ENCODE data around the gene COMMD7. TPM values are rescaled to one million over a fixed set of nuclear protein-coding genes. Genes with fewer than 3 reads are reported as not detected.

The COMMD7 gene
- total and polyA plus RNA-seq, 2 of the 4 experiments (the other 2 are of a cell fraction), result 51.8 to 67.5 TPM

- dilution Hi-C loops (cut with HindIII; ENCODE audit: low sequenced_read_pairs, unreplicated experiment) (no loop called here), in situ Hi-C loops (cut with MboI; ENCODE audit: low sequenced_read_pairs) (loop anchor here (25.0 kb wide), 1 partner anchor 836 kb away; the partner anchor contains the start of gene FOXS1), intact Hi-C loops (cut with micrococcal nuclease) (loop anchor here (5.0 to 10.0 kb wide), 2 partner anchors 89 to 272 kb away; partner anchors contain the start of gene DNMT3B)
- ATAC-seq (ENCODE audit: low read depth) (no peak), DNase-seq (no peak)
- Histone ChIP-seq H3K14ac (replicated peaks; ENCODE audit: low read depth, low read length) (no peak overlapping the region), H2BK5ac (ENCODE audit: low read depth, low read length, poor library complexity, severe bottlenecking) (no peak overlapping the region), H3K18ac (ENCODE audit: low read depth, low read length) (no peak overlapping the region), H2BK20ac (ENCODE audit: low read depth, low read length) (no peak overlapping the region), H3K27ac (ENCODE audit: insufficient read depth, low read length) (no peak overlapping the region), H3K9me1 (ENCODE audit: insufficient read depth, low read length) (no peaks in the 10 kb centered on the region), H4K8ac (ENCODE audit: low read depth in 2 of 2, low read length in 2 of 2) (no peak overlapping the region), H2BK120ac (ENCODE audit: low read depth, low read length) (no peak overlapping the region), H2AFZ (replicated peaks; ENCODE audit: low read length, poor library complexity) (peak overlapping the region; percentile 32), H3K56ac (ENCODE audit: extremely low read depth, insufficient read depth, low read length) (no peak overlapping the region), H3K4me3 (ENCODE audit: insufficient read depth, low read depth, low read length) (no peak overlapping the region), H3K4me2 (ENCODE audit: low read depth, low read length) (no peak overlapping the region), H3K36me3 (ENCODE audit: control insufficient read depth, insufficient read depth, low read length) (no peaks in the 10 kb centered on the region), H2AK5ac (ENCODE audit: low read depth, low read length) (no peak overlapping the region), H4K91ac (ENCODE audit: insufficient read depth, low read depth, low read length) (no peak overlapping the region), H2AK9ac (replicated peaks; ENCODE audit: low read depth, low read length, poor library complexity) (peak overlapping the region; percentile 70), H3K23ac (ENCODE audit: low read depth, low read length) (no peak overlapping the region), H3K79me1 (ENCODE audit: low read depth in 1 of 2, low read length in 2 of 2) (no peaks in the 10 kb centered on the region), H2BK15ac (ENCODE audit: low read depth, low read length) (no peak overlapping the region), H3K9me3 (ENCODE audit: control insufficient read depth, insufficient read depth, low read length) (no peaks in the 10 kb centered on the region), H3K9ac (ENCODE audit: low read depth, low read length) (no peak overlapping the region), H3K4ac (ENCODE audit: low read depth, low read length) (no peak overlapping the region), H4K5ac (ENCODE audit: low read depth, low read length) (no peak overlapping the region), H3K27me3 (ENCODE audit: control insufficient read depth, insufficient read depth, low read length) (peaks cover 2% of the 10 kb centered on the region; the same call in 1 of the 2 replicates), H4K20me1 (ENCODE audit: insufficient read depth, low read length) (no peaks in the 10 kb centered on the region), H3K4me1 (ENCODE audit: control insufficient read depth, insufficient read depth, low read length) (no peaks in the 10 kb centered on the region)
- no TSS peak for BruUV-seq (replicated peaks)
- WGBS, 2 experiments (ENCODE audit: extremely low coverage in 2 of 2, insufficient read length in 1 of 2), result 73% methylated on average over 4 of the region's 22 CpGs; no CpG with 5 or more reads in 1 of the 2 experiments
- CTCF ChIA-PET, result interaction anchor here (0.9 to 3.0 kb wide), 6 partner anchors 12 to 105 kb away, joined by 3 to 19 read pairs (median 4); no protein-coding TSS in a partner anchor
- POLR2A ChIA-PET (ENCODE audit: unreplicated experiment), result no interaction called here
- no peak for TF ChIP-seq MAFK (IDR thresholded peaks at IDR 0.05; ENCODE audit: low read depth, low read length)
- no peak for TF ChIP-seq POLR2A (IDR thresholded peaks at IDR 0.05; ENCODE audit: low read depth, low read length)
- TF ChIP-seq USF2 (IDR thresholded peaks at IDR 0.05; ENCODE audit: low read depth, low read length), result no peak
- TF ChIP-seq RFX5 (IDR thresholded peaks at IDR 0.05; ENCODE audit: low read depth, low read length), result no peak
- TF ChIP-seq CTCF (conservative IDR thresholded peaks at IDR 0.05; ENCODE audit: low read depth, low read length), result no peak
- no peak for TF ChIP-seq SMC3 (IDR thresholded peaks at IDR 0.05; ENCODE audit: low read depth, low read length)
- TF ChIP-seq CEBPB (IDR thresholded peaks at IDR 0.05; ENCODE audit: low read depth, low read length), result no peak
- TF ChIP-seq FOS (IDR thresholded peaks at IDR 0.05; ENCODE audit: low read depth, low read length), result no peak
- no peak for TF ChIP-seq CHD1 (IDR thresholded peaks at IDR 0.05; ENCODE audit: low read depth, low read length)
- TF ChIP-seq RCOR1 (IDR thresholded peaks at IDR 0.05; ENCODE audit: insufficient replicate concordance, low read length), result no peak
- no peak for TF ChIP-seq NFE2L2 (IDR thresholded peaks at IDR 0.05; ENCODE audit: low read depth, low read length)
- TF ChIP-seq MAZ (IDR thresholded peaks at IDR 0.05; ENCODE audit: borderline replicate concordance, low read depth, low read length), result no peak
- no peak for TF ChIP-seq MXI1 (IDR thresholded peaks at IDR 0.05; ENCODE audit: borderline replicate concordance, low read depth, low read length)
- no peak for TF ChIP-seq BHLHE40 (IDR thresholded peaks at IDR 0.05; ENCODE audit: low read depth, low read length)
These were observed 70.0 kb downstream of the COMMD7 start for GRCh38 chr20:32672982-32673851.

Data from IMR-90 (cell line).